Caki2 (cell line): ENCODE measurements around the gene DUSP18. TPM values are rescaled to one million over a fixed set of nuclear protein-coding genes. Genes with fewer than 3 reads are reported as not detected.

ENCODE experiments used
- DNase-seq: peaks from one replicate; pipeline ENCODE4 v3.0.0-alpha.2; 2015; ENCODE audit warnings: low read depth
- in situ Hi-C: cut with HindIII; loops from 2 replicates; pipeline ENCODE4 v1.10.0; 2016; ENCODE audit warnings: low sequenced_read_pairs, low pct_unique_long_range_greater_than_20kb, mixed read lengths
- total RNA-seq: library from RNA; depleted of rRNA; stranded (reverse); fragments of >200 nt; shearing (Covaris generic); gene quantifications from 2 replicates; pipeline ENCODE4 v1.2.3, GENCODE V29; 2014; ENCODE audit warnings: low replicate concordance; rRNA removed

Gene DUSP18
- total RNA-seq, 1 experiment from 2014 or later: 16.0 TPM

DNA sequence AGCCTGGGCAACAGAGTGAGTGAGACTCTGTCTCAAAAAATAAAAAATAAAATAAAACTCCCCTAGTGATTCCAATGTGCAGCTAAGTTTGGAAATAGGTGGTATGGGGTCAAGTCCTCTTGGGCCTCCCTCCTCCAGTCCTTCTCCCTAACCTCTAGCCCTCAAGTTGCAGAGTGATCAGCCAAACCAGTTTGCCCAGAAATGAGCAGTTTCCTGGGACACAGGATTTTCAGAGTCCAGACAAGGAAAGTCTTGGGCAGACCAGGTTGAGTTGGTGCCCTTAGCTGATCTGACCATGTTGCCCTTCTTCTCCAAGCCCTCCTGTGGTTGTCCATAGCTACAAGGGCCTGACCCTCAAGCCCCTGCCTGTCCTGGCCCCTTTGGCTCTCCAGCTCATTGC lies 52.8 kb downstream of the DUSP18 start:
- DNase-seq: no peak
- in situ Hi-C loops: no loop called here

DNA sequence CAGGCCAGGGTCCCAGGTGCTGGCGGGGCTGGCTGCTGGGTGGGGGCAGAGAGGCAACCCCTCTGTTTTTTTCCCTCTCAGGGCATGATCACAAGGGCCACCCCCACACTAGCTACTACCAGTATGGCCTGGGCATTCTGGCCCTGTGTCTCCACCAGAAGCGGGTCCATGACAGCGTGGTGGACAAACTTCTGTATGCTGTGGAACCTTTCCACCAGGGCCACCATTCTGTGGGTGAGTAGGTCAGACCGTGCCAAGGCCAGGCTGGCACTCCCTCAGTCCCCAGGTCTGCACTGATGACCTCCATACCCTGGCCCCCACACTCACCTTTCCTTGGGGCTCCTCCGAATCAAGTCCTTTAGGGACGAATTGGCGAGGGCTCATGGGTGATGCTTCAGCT lies 53.4 kb downstream of the DUSP18 start:
- no peak for DNase-seq
- in situ Hi-C loops: no loop called here

DNA sequence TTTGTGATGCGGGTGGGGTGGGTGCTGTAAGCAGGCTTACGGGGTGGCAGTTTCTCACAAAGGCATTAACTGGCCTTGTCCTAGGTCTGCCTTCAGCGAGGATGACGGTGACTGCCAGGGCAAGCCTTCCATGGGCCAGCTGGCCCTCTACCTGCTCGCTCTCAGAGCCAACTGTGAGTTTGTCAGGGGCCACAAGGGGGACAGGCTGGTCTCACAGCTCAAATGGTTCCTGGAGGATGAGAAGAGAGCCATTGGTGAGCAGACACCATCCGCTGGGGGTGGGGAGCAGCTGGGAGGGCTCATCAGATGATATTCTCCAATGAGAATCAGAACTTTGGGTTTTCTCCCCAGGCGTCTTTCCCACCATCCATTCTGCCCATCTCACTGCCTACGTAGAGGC lies 54.9 kb downstream of the DUSP18 start:
- no peak for DNase-seq
- in situ Hi-C loops: no loop called here

Other genes with a start within 250 kb of the DUSP18 start
- gene MTFP1, start 242.1 kb downstream of the DUSP18 start, total RNA-seq: 151 and 189 TPM in 2 replicates
- not detected in 2 replicates for gene SEC14L3, start 195.9 kb downstream of the DUSP18 start, total RNA-seq
- gene SEC14L4, start 162.2 kb downstream of the DUSP18 start, total RNA-seq: 0.14 TPM in 1 of 2 replicates, not detected in the other
- 28.2 and 51.2 TPM in 2 replicates for gene SEC14L6, start 121.1 kb downstream of the DUSP18 start, total RNA-seq
- 46.3 and 76.4 TPM in 2 replicates for gene GAL3ST1, start 93.2 kb downstream of the DUSP18 start, total RNA-seq
- gene PES1, start 76.0 kb downstream of the DUSP18 start, total RNA-seq: 179 and 184 TPM in 2 replicates
- 44.8 and 55.6 TPM in 2 replicates for gene TCN2, start 60.7 kb downstream of the DUSP18 start, total RNA-seq
- gene SLC35E4, start 32.1 kb downstream of the DUSP18 start, total RNA-seq: 12.5 and 14.2 TPM in 2 replicates
- 1.1 and 2.1 TPM in 2 replicates for gene OSBP2, start 27.0 kb upstream of the DUSP18 start, total RNA-seq